ENCODE data around the gene PARP16. TPM values are rescaled to one million over a fixed set of nuclear protein-coding genes. Genes with fewer than 3 reads are reported as not detected.
A peak's percentile ranks its signal among the peaks of the same experiment; 100 is the strongest.

Gene PARP16
- total RNA-seq, 1 experiment from 2014 or later = 14.8 TPM

DNA sequence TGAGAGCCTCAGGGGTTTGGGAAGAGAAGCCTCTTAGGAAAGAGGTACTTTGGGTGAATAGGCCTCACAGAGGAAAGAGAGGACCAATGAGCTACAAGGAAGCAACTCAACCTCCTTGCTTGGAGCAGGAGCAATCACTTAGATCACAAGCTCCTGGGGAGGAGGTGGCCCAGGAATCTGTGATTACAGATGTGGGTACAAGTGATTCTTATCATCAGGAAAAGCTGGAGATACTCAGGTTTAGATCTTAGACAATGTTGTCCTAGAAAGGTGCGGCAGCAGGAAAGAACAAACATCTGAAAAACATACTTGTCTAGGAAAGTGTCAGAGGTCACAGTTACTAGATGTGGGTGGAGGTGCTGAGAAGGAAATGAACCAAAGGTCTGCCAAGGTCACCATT lies 8.2 kb downstream of the PARP16 start:
- no peak for DNase-seq (ENCODE audit: low read depth)

- no peak for DNase-seq (ENCODE audit: low read depth)
These were observed 9.7 kb downstream of the PARP16 start for GRCh38 chr15:65277015-65277414.

DNA sequence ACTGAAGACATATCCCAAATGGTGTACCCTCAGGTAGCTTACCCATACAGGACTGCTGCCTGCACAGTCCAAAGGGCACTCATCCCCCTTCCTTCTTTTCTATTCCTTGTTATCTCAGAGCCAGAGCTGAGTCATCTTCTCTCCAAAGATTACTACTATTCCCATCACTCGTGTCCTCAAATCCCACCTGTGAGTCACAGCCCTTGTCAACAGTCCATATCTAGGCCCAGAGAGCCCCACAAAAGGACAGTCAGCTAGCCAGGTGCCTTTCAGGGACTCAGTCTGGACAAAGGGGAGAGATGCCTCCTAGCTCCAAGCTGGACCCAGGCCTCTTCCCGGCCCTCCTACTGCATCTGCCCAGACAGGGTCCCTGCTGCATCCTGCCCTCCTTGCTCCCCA lies 11.0 kb downstream of the PARP16 start:
- DNase-seq (ENCODE audit: low read depth) = peak; percentile 75

- DNase-seq (ENCODE audit: low read depth) = no peak
These were observed 11.5 kb downstream of the PARP16 start for GRCh38 chr15:65275104-65275727.

GRCh38 chr15:65270811-65271545 lies 15.7 kb downstream of the PARP16 start:
- DNase-seq (ENCODE audit: low read depth) = peak; percentile 46

- DNase-seq (ENCODE audit: low read depth) = no peak
These were observed 18.3 kb downstream of the PARP16 start for GRCh38 chr15:65268411-65268810.

DNA sequence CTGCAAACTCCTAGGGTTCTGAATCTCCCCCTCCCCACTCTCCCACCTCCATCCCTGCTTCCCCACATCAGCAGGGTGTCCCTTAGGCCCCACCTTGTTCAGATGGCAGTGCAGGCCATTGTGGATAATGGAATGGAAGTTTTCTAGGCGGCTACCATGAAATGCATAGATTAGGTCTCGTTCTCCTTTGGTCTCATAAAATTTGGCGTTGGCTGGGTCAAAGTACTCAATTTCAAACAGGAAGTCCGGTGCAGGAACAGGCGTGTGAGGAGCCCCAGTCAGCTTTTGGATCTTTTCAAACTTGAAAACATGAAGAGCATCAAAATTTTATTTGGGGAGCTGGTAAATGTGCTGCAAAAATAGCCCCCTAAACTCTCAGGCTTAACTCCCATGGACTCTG lies 20.2 kb downstream of the PARP16 start:
- no peak for DNase-seq (ENCODE audit: low read depth)

GRCh38 chr15:65264863-65265430 lies 21.7 kb downstream of the PARP16 start:
- no peak for DNase-seq (ENCODE audit: low read depth)

GRCh38 chr15:65263313-65263712 lies 23.4 kb downstream of the PARP16 start:
- DNase-seq (ENCODE audit: low read depth) = no peak

DNA sequence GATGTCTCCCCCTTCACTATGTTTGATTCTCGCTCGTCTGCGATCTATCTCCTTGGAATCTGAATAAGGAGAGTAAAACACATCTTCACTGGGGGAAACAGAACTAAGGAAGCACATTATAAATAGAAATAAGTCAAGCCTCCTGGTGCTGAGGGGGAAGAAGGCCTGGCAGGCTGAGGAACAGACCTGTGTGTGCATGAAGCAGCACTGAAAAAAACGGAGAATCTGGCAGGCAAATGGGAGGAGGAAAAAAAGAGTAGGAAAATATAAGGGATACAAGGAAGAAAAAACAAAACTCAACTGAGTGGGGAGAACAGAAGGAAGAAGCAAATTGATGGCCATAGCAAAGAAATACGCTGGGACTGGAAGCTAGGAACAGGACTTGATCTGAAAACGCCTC lies 25.7 kb downstream of the PARP16 start:
- DNase-seq (ENCODE audit: low read depth) = no peak

DNA sequence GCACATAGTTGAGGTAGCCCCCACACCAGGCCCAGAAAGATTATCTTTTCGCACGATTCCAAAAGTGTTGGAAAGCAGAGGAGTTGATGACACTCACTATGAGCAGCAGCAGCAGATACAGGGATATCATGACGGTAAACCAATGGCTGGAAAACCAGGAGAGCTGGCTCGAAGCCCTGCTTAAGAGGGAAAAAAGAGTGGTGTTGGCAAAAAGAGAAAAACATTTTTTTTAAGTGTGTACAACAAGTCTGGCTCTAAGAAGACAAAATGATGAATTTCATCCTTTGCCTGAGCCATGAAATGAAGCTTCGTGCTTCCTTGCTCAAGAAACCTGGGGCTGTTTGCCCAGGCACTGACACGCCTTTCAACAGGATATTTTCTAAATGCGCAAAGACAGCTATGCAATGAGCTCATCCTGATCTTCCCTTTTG lies 27.3 kb downstream of the PARP16 start:
- DNase-seq (ENCODE audit: low read depth) = no peak

DNA sequence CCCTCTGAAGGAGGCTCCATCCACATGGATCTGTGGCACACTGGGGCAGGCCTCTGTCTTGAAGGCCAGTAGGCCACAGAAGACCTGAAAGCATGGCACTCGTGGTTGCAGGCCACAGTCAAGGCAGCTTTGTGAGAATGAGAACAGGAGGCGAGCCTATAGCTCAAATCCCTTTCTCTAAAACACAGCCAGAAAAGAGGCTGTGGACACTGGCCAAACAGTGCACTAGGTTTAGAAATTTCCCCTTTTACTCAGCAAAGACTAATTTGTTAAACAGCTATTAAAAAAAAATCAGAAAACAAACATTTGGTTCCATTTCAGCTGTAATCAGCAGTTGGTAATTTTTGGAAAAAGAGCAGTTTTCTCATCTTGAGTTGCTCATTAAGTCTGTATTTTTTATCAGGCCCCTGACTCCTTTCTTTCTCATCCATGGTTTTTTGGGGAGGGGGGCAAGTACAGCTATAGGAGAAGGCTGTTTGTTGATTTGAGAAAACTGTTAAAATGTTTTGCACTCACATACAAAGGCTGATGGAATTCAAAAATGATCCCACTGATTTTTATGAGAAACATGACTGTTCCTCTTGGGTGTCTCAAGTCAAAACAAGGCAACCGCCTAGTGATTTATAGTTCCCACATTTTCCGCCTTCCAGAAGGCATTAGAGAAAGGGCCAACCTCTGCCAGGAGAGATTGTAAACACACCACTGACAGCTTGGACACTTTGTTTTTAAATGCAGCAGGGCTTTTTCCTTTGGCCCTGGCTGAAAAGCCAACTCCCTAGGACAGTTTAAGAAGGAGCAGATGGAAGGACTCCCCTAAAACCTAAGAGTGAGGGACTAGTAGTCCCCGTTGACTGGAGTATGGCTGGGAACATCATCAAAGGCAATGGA lies 28.1 kb downstream of the PARP16 start:
- peak; percentile 72 for DNase-seq (ENCODE audit: low read depth)

DNA sequence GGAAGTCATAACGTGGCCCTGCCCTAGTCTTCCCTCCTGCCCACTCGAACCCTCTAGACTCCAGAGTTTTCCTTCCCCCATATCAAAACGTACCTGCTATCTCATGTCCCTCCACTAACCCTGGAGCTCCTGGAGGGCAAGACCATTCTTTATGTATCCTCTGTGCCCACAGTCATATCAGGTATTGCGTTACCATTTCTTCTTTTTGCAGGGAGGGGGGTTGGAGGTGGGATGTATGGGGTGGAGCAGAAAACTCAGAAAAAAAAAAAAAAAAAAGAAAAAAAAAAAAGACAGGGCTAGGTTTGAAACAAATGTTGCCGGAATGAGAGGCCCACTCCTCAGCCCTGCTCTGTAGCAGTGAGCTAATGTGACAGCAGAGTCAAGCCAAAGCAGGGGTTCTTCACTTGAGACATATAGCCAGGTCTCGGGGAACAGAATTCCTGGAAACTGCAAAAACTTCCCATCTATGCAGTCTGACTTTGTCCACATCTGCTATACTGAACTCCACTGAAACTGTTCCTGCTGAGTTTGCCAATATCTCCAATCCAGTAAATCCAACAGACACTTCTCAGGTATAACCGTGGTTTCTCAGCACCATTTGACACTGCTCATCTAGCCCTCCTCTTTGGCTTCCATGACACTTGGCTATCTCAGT lies 31.1 kb downstream of the PARP16 start:
- no peak for DNase-seq (ENCODE audit: low read depth)

DNA sequence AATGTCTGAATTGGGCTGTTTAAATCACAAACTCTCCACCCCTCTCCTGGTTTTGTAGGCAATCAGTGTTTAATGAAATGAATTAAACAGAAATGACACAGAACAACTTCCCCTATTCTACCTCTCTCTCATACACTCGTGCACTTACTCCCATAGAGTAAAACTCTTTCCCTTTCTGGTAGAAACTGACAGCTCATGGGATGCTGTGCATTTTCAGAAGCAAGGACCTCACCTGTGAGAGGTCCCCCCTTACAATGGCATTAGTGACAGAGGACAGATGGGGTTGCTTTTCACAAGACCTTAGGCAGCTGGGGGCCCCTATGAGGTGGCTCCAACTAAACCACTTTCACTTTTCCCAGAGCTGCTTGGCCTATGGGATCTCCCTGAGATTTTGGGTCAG lies 31.9 kb downstream of the PARP16 start:
- DNase-seq (ENCODE audit: low read depth) = no peak

- DNase-seq (ENCODE audit: low read depth) = no peak
These were observed 32.3 kb downstream of the PARP16 start for GRCh38 chr15:65254356-65254755.

- no peak for DNase-seq (ENCODE audit: low read depth)
These were observed 37.0 kb downstream of the PARP16 start for GRCh38 chr15:65249641-65250040.

- no peak for DNase-seq (ENCODE audit: low read depth)
These were observed 38.0 kb downstream of the PARP16 start for GRCh38 chr15:65248511-65249255.

- no peak for DNase-seq (ENCODE audit: low read depth)
These were observed 39.7 kb downstream of the PARP16 start for GRCh38 chr15:65246939-65247338.

GRCh38 chr15:65246026-65246714 lies 40.5 kb downstream of the PARP16 start:
- DNase-seq (ENCODE audit: low read depth) = no peak

DNA sequence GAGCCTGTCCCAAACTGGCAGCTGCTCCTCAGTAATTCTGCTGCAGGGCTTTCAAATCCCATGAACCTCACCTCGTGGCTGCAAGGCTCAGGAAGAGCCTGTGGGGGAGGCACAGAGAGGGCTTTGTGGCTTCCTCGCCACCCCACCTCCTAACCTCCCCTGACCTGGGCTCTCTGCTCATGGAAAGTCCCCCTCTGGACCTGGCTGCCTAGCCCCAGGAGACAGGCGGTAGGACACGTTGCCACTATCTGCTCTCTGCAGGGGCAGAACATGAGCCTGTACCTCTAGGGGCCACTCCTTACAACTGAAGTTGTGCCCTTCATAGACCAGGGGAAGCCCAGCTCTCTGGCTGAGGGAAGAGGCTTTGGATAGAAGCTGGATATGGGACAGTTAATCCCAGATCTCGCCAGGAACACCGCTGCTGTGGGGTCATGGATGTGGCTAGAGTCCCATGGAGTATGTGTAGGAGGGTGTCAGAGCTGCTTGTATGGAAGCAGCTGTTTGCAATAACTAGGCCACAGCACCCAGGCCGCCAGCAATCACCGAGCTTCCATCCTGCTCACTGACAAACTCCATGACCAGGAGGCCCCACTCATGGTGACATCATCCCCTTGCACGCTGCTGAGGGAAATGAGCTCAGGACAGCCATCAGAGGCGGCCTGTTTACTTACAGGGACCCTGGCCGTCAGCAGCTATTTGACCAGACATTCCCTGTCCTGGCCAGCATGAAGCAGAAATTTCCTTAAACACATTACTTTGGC lies 41.4 kb downstream of the PARP16 start:
- DNase-seq (ENCODE audit: low read depth) = no peak

All from M059J (cell line).